Measurements from ENCODE around the gene KCNK5. TPM values are rescaled to one million over a fixed set of nuclear protein-coding genes. Genes with fewer than 3 reads are reported as not detected.

The KCNK5 gene
- polyA plus RNA-seq, 3 donors, result 0.09 TPM; not detected in 2

- H3K36me3 ChIP-seq (replicated peaks in 1 of 2; ENCODE audit: control insufficient read depth in 1 of 2, insufficient read depth in 2 of 2, low read length in 2 of 2), result peaks cover 0 to 34% of the 10 kb centered on the region in 2 donors
- H3K36me3 Mint-ChIP-seq, result peaks cover 20 to 24% of the 10 kb centered on the region in 2 donors
- H3K4me3 ChIP-seq (replicated peaks in 1 of 3; ENCODE audit: low read depth in 2 of 3, low read length in 3 of 3), result no peak overlapping the region
- no peak for DNase-seq
- peak overlapping the region in 1 of 7 donors; percentile 68 for H3K27ac Mint-ChIP-seq
- H3K27me3 ChIP-seq (ENCODE audit: control insufficient read depth in 2 of 2, insufficient read depth in 2 of 2, low read length in 2 of 2), result no peaks in the 10 kb centered on the region
- H3K4me1 Mint-ChIP-seq, result peaks cover 11% of the 10 kb centered on the region
- intact Hi-C loops (cut with micrococcal nuclease), result no loop called here
- H3K9me3 ChIP-seq (replicated peaks in 1 of 2; ENCODE audit: control insufficient read depth in 1 of 2, insufficient read depth in 1 of 2, low read length in 2 of 2), result no peaks in the 10 kb centered on the region
- H3K79me2 ChIP-seq (ENCODE audit: insufficient read depth, low read length), result peaks cover 16% of the 10 kb centered on the region
- no peaks in the 10 kb centered on the region for H4K20me1 ChIP-seq (ENCODE audit: insufficient read depth, low read length)
- no peaks in the 10 kb centered on the region for H3K9me3 Mint-ChIP-seq
- H3K4me2 ChIP-seq (replicated peaks; ENCODE audit: extremely low read depth, low read length, poor library complexity, severe bottlenecking), result no peak overlapping the region
- no peak overlapping the region for H2AFZ ChIP-seq (ENCODE audit: insufficient read depth, low read depth, low read length, poor library complexity, severe bottlenecking)
- TF ChIP-seq CTCF (IDR thresholded peaks at IDR 0.05), result no peak
- H3K4me3 Mint-ChIP-seq, result peak overlapping the region in 1 of 2 donors; percentile 9
- no peak overlapping the region for H3K27ac ChIP-seq (ENCODE audit: low read depth in 1 of 2, low read length in 2 of 2)
- H3K4me1 ChIP-seq (ENCODE audit: control insufficient read depth in 1 of 2, insufficient read depth in 2 of 2, low read length in 2 of 2), result peaks cover 8 to 9% of the 10 kb centered on the region in 2 donors
- H3K27me3 Mint-ChIP-seq (ENCODE audit: low read depth in 3 of 3), result peaks cover 0 to 2% (median 0%) of the 10 kb centered on the region in 3 donors
- H3K9ac ChIP-seq (ENCODE audit: insufficient read depth, low read length, poor library complexity, severe bottlenecking), result no peak overlapping the region
Measured at GRCh38 chr6:39197922-39198500, 31.3 kb downstream of the KCNK5 start.

GRCh38 chr6:39197521-39197920 is 31.8 kb downstream of the KCNK5 start:
- Histone ChIP-seq H4K20me1 (ENCODE audit: insufficient read depth, low read length) (no peaks in the 10 kb centered on the region), H3K36me3 (replicated peaks in 1 of 2; ENCODE audit: control insufficient read depth in 1 of 2, insufficient read depth in 2 of 2, low read length in 2 of 2) (peaks cover 0 to 39% of the 10 kb centered on the region in 2 donors), H3K27me3 (ENCODE audit: control insufficient read depth in 2 of 2, insufficient read depth in 2 of 2, low read length in 2 of 2) (no peaks in the 10 kb centered on the region), H3K4me1 (ENCODE audit: control insufficient read depth in 1 of 2, insufficient read depth in 2 of 2, low read length in 2 of 2) (peaks cover 8 to 9% of the 10 kb centered on the region in 2 donors), H3K4me2 (replicated peaks; ENCODE audit: extremely low read depth, low read length, poor library complexity, severe bottlenecking) (no peak overlapping the region), H3K27ac (ENCODE audit: low read depth in 1 of 2, low read length in 2 of 2) (no peak overlapping the region), H3K9ac (ENCODE audit: insufficient read depth, low read length, poor library complexity, severe bottlenecking) (no peak overlapping the region), H3K79me2 (ENCODE audit: insufficient read depth, low read length) (peaks cover 13% of the 10 kb centered on the region), H3K4me3 (replicated peaks in 1 of 3; ENCODE audit: low read depth in 2 of 3, low read length in 3 of 3) (no peak overlapping the region), H2AFZ (ENCODE audit: insufficient read depth, low read depth, low read length, poor library complexity, severe bottlenecking) (no peak overlapping the region), H3K9me3 (replicated peaks in 1 of 2; ENCODE audit: control insufficient read depth in 1 of 2, insufficient read depth in 1 of 2, low read length in 2 of 2) (no peaks in the 10 kb centered on the region)
- WGBS (ENCODE audit: insufficient coverage), result 0% methylated on average over 1 of the region's 4 CpGs
- TF ChIP-seq CTCF (IDR thresholded peaks at IDR 0.05), result no peak
- H3K27me3 Mint-ChIP-seq (ENCODE audit: low read depth in 3 of 3), result peaks cover 0 to 2% (median 1%) of the 10 kb centered on the region in 3 donors
- peak overlapping the region in 1 of 7 donors; percentile 68 for H3K27ac Mint-ChIP-seq
- H3K4me3 Mint-ChIP-seq, result peak overlapping the region in 1 of 2 donors; percentile 9
- DNase-seq, result peak in 2 of 3 donors; percentile 44 to 49
- peaks cover 18 to 24% of the 10 kb centered on the region in 2 donors for H3K36me3 Mint-ChIP-seq
- intact Hi-C loops (cut with micrococcal nuclease), result no loop called here
- H3K9me3 Mint-ChIP-seq, result no peaks in the 10 kb centered on the region
- H3K4me1 Mint-ChIP-seq, result peaks cover 11% of the 10 kb centered on the region
